Esophagus muscularis mucosa (tissue), 4 donors: ENCODE measurements around the gene TBL1XR1. TPM values are rescaled to one million over a fixed set of nuclear protein-coding genes. Genes with fewer than 3 reads are reported as not detected.

Source experiments
- DNase-seq: peaks from one replicate; pipeline ENCODE4 v3.0.0-alpha.2; 2017; ENCODE audit errors: extremely low spot score
- H3K27ac ChIP-seq, 4 donors: fragments of 200-600 bp; sonication (generic); replicated peaks in 1 of 4; 1 replicate in 3 of 4; 2 replicates in 1 of 4; pipeline ENCODE4 v1.5.1; 2016 to 2019; ENCODE audit warnings: mild to moderate bottlenecking in 1 of 4
- H3K27me3 ChIP-seq, 4 donors: fragments of 200-600 bp; sonication (generic); one replicate each; pipeline versions ENCODE4 v1.5.1 to v1.6.0; 2016 to 2019
- H3K36me3 ChIP-seq, 4 donors: fragments of 200-600 bp; sonication (generic); one replicate each; pipeline ENCODE4 v1.5.1; 2016 to 2019
- H3K4me1 ChIP-seq, 4 donors: fragments of 200-600 bp; sonication (generic); one replicate each; pipeline ENCODE4 v1.5.1; 2016 to 2019
- H3K4me3 ChIP-seq, 4 donors: fragments of 200-600 bp; sonication (generic); 1 replicate in 2 of 4; 2 replicates in 2 of 4; pipeline ENCODE4 v1.5.1; 2016 to 2019; ENCODE audit warnings: mild to moderate bottlenecking in 4 of 4, moderate library complexity in 1 of 4
- H3K9me3 ChIP-seq, 4 donors: fragments of 200-600 bp; sonication (generic); 1 replicate in 3 of 4; 2 replicates in 1 of 4; pipeline ENCODE4 v1.5.1; 2016 to 2019
- EP300 ChIP-seq: sonication (generic); formaldehyde crosslinking; IDR thresholded peaks from one replicate; pipeline ENCODE4 v1.6.1; 2017; ENCODE audit warnings: antibody characterized with exemption
- POLR2A ChIP-seq: fragments of 450-650 bp; IDR thresholded peaks from one replicate; pipeline ENCODE4 v1.6.1; 2017; ENCODE audit warnings: antibody characterized with exemption, moderate library complexity, mild to moderate bottlenecking, low read depth
- POLR2AphosphoS5 ChIP-seq, 2 donors: sonication (generic); formaldehyde crosslinking; IDR thresholded peaks; one replicate each; pipeline ENCODE4 v1.6.1; 2017; ENCODE audit warnings: antibody characterized with exemption in 2 of 2
- WGBS: methylation state at CpG from one replicate; pipeline ENCODE4 v1.1.5; 2018; 5-methylcytosine and 5-hydroxymethylcytosine counted together
- intact Hi-C: fragments of 100-400 bp; cut with DNase I; formaldehyde crosslinking; loops from one replicate; pipeline ENCODE4 v1.15.1; 2023
- total RNA-seq, 4 donors: library from RNA; depleted of rRNA; stranded (reverse); fragments of >200 nt; gene quantifications; one replicate each; pipeline versions ENCODE4 v1.1.0 to v1.2.1, GENCODE V29; 2016
- TF ChIP-seq, protein P1 (sequence below), 3 experiments: fragments of 200-600 bp in 2 of 3; fragments of 450-650 bp in 1 of 3; sonication (generic) in 2 of 3; IDR thresholded peaks; one replicate each; pipeline ENCODE4 v1.5.1; 2017 to 2019; ENCODE audit warnings: antibody characterized with exemption in 3 of 3, mild to moderate bottlenecking in 2 of 3, moderate library complexity in 1 of 3

TBL1XR1 gene
- total RNA-seq, 4 donors from 2014 or later, result 65.0 to 99.2 (median 78.2) TPM

DNA sequence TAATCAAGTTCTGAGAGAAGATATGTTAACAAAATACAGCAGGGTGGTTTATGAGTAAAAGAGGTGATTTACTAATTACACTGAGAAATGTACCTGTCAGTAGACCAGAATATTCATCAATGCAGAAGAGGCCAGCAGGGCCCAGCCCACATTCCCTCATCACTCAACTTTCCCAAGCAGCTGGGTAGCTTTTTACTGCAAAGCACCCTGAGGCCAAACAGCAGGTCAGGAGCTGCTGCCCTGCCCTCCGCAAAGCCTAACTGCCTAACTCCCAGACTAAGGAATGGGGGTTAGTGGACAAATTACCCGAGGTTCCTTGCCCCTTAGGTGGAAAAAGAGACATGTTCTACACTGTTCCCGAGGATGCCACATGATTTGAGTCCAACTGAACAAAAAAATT is 108.2 kb downstream of the TBL1XR1 start:
- H3K9me3 ChIP-seq, result no peaks in the 10 kb centered on the region
- 72% methylated on average over 3 of the region's 3 CpGs for WGBS
- no peaks in the 10 kb centered on the region for H3K36me3 ChIP-seq
- peaks cover 24 to 43% (median 33%) of the 10 kb centered on the region in 4 donors for H3K4me1 ChIP-seq
- H3K27me3 ChIP-seq, result no peaks in the 10 kb centered on the region
- no peak overlapping the region for H3K4me3 ChIP-seq
- intact Hi-C loops, result no loop called here
- TF ChIP-seq POLR2AphosphoS5 (IDR thresholded peaks at IDR 0.05), result no peak
- no peak for TF ChIP-seq POLR2A
- TF ChIP-seq, protein P1, sequence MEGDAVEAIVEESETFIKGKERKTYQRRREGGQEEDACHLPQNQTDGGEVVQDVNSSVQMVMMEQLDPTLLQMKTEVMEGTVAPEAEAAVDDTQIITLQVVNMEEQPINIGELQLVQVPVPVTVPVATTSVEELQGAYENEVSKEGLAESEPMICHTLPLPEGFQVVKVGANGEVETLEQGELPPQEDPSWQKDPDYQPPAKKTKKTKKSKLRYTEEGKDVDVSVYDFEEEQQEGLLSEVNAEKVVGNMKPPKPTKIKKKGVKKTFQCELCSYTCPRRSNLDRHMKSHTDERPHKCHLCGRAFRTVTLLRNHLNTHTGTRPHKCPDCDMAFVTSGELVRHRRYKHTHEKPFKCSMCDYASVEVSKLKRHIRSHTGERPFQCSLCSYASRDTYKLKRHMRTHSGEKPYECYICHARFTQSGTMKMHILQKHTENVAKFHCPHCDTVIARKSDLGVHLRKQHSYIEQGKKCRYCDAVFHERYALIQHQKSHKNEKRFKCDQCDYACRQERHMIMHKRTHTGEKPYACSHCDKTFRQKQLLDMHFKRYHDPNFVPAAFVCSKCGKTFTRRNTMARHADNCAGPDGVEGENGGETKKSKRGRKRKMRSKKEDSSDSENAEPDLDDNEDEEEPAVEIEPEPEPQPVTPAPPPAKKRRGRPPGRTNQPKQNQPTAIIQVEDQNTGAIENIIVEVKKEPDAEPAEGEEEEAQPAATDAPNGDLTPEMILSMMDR (IDR thresholded peaks at IDR 0.05), result no peak
- TF ChIP-seq EP300, result no peak
- no peak overlapping the region for H3K27ac ChIP-seq
- DNase-seq, result no peak

- Histone ChIP-seq H3K4me1 (peaks cover 24 to 47% (median 33%) of the 10 kb centered on the region in 4 donors), H3K27ac (no peak overlapping the region), H3K36me3 (no peaks in the 10 kb centered on the region), H3K27me3 (no peaks in the 10 kb centered on the region), H3K4me3 (no peak overlapping the region), H3K9me3 (no peaks in the 10 kb centered on the region)
- no peak for DNase-seq
- TF ChIP-seq POLR2AphosphoS5 (IDR thresholded peaks at IDR 0.05) (no peak), POLR2A (no peak), EP300 (no peak)
- TF ChIP-seq, protein P1 (IDR thresholded peaks at IDR 0.05), result no peak
- intact Hi-C loops, result no loop called here
- WGBS, result 43% methylated on average over 2 of the region's 2 CpGs
These were observed 111.5 kb downstream of the TBL1XR1 start for GRCh38 chr3:177085794-177086193.

DNA sequence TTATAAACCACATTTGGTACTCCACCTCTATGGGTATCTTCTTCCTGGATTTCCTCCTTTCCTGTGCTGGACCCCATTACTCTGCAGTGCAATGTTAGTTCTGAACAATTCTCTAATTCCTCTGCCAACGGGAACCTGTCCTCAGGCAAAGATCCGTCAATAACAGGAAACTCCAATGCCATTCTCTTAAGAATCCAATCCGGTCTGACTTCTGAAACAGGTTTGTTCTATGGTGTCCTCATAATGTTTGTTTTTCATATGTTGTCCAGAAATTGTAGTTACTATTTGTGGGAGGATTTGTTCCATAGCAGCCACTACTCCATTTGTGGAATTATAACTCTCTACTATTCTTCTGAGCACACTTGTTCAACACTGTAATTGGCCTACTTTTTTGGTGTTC is 112.7 kb downstream of the TBL1XR1 start:
- intact Hi-C loops, result no loop called here
- H3K9me3 ChIP-seq, result no peaks in the 10 kb centered on the region
- peaks cover 18 to 44% (median 27%) of the 10 kb centered on the region in 4 donors for H3K4me1 ChIP-seq
- no peaks in the 10 kb centered on the region for H3K27me3 ChIP-seq
- TF ChIP-seq POLR2A (no peak), POLR2AphosphoS5 (IDR thresholded peaks at IDR 0.05) (no peak), EP300 (no peak)
- TF ChIP-seq, protein P1 (IDR thresholded peaks at IDR 0.05), result no peak
- WGBS, result 95% methylated on average over 3 of the region's 3 CpGs
- DNase-seq, result no peak
- H3K36me3 ChIP-seq, result no peaks in the 10 kb centered on the region
- H3K4me3 ChIP-seq, result no peak overlapping the region
- H3K27ac ChIP-seq, result no peak overlapping the region

DNA sequence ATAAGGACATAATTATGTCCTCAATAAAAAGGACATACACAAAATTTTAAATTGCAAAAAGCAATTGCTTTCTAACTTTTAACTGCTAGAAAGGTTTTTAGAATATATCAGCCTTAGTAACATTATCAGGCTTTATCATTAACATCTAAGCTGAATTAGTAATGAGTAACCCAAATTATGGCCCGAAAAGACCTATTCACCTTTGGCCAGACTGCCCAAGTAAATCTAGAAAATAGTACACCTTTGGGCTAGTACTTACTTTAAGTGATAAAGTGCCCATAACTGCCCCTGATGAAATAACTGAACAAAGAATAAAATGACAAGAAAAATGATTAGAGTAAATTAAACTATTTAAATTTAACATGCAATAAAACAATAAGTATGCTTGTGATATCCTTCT is 117.2 kb downstream of the TBL1XR1 start:
- 100% methylated on average over 1 of the region's 1 CpG for WGBS
- no peak for TF ChIP-seq POLR2A
- TF ChIP-seq, protein P1 (IDR thresholded peaks at IDR 0.05), result no peak
- no peak for TF ChIP-seq POLR2AphosphoS5 (IDR thresholded peaks at IDR 0.05)
- no peak for TF ChIP-seq EP300
- H3K36me3 ChIP-seq, result peaks cover 0 to under 1% (median 0%) of the 10 kb centered on the region in 4 donors
- H3K9me3 ChIP-seq, result no peaks in the 10 kb centered on the region
- H3K27ac ChIP-seq, result no peak overlapping the region
- H3K27me3 ChIP-seq, result no peaks in the 10 kb centered on the region
- intact Hi-C loops, result no loop called here
- no peak for DNase-seq
- H3K4me3 ChIP-seq, result no peak overlapping the region
- H3K4me1 ChIP-seq, result peaks cover 4 to 13% (median 4%) of the 10 kb centered on the region in 4 donors

DNA sequence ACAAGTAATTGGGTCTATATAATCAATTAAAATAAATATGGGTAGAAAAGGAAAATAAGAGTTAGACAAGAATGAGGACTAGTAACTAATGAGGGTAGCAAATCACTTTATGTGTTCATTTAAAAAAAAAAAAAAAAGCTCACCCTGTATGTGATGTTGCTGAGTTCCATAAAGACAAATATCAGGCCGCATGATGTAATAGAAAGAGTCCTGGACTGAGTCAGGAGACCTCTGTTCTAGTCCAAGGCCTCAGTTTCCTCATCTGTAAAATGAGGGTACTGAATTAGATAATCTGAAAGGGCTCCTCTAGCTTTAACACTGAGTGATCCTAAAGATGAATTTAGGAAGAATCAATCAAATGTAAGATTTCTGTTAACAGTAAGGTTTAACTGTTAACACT is 117.6 kb downstream of the TBL1XR1 start:
- TF ChIP-seq EP300, result no peak
- no peak for TF ChIP-seq POLR2A
- TF ChIP-seq, protein P1 (IDR thresholded peaks at IDR 0.05), result no peak
- no peak for TF ChIP-seq POLR2AphosphoS5 (IDR thresholded peaks at IDR 0.05)
- WGBS, result 95% methylated on average over 1 of the region's 1 CpG
- no peak for DNase-seq
- H3K27ac ChIP-seq, result no peak overlapping the region
- H3K4me1 ChIP-seq, result peaks cover 2 to 13% (median 3%) of the 10 kb centered on the region in 4 donors
- H3K36me3 ChIP-seq, result peaks cover 0 to 3% (median 1%) of the 10 kb centered on the region in 4 donors
- no peaks in the 10 kb centered on the region for H3K27me3 ChIP-seq
- H3K9me3 ChIP-seq, result no peaks in the 10 kb centered on the region
- intact Hi-C loops, result no loop called here
- no peak overlapping the region for H3K4me3 ChIP-seq
